GM10266 (cell line): ENCODE data around the gene GSDME.

ENCODE experiments used
- DNase-seq: peaks from one replicate; pipeline ENCODE4 v3.0.0; 2012; ENCODE audit errors: extremely low spot score
- TF ChIP-seq, protein P1 (sequence below): IDR thresholded peaks from 2 replicates; pipeline ENCODE4 v1.5.1; 2012; ENCODE audit warnings: mild to moderate bottlenecking, low read depth; ENCODE audit not compliant: control insufficient read depth, insufficient read depth; ENCODE audit errors: missing control alignments

GSDME gene

DNA sequence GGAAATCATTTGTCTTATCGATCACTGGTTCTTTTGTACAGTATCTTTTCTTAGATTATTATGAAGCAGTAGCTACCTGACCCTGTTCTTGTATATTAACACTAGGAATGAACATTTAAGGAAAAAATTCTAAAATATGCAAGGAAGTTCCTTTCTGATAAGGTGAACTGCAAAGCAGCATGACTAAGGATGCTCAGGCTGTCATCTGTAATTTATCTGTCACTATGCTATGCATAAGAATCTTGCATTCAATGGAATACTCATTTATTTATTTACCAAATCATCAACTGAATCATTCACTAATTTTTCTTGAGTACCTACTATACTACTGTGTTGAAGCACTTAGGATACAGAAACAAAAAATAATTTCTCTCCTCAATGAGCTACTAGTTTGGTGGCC lies 5.8 kb downstream of the GSDME start:
- DNase-seq, result no peak
- TF ChIP-seq, protein P1, sequence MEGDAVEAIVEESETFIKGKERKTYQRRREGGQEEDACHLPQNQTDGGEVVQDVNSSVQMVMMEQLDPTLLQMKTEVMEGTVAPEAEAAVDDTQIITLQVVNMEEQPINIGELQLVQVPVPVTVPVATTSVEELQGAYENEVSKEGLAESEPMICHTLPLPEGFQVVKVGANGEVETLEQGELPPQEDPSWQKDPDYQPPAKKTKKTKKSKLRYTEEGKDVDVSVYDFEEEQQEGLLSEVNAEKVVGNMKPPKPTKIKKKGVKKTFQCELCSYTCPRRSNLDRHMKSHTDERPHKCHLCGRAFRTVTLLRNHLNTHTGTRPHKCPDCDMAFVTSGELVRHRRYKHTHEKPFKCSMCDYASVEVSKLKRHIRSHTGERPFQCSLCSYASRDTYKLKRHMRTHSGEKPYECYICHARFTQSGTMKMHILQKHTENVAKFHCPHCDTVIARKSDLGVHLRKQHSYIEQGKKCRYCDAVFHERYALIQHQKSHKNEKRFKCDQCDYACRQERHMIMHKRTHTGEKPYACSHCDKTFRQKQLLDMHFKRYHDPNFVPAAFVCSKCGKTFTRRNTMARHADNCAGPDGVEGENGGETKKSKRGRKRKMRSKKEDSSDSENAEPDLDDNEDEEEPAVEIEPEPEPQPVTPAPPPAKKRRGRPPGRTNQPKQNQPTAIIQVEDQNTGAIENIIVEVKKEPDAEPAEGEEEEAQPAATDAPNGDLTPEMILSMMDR, result no peak

- no peak for DNase-seq
- TF ChIP-seq, protein P1, result no peak
Observed at GRCh38 chr7:24750441-24751055, 6.7 kb downstream of the GSDME start.

DNA sequence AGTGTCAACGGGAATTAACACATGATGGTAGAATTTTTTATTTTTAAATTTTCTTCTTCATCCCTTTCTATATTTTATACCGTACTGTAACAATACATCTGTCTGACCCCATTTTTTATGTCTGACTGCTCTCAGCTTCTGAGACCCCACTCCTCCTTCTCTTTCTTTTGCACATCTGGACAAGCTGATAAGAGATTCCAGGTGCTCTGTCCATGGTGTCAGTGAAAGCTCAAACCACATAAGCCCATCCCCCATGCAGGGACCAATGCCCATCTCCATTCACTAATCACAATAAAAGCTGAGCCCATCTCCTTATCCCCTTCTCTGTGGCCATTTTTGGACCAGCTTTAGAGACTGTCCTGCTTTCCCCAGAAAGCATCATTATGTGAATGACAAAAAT lies 8.7 kb downstream of the GSDME start:
- TF ChIP-seq, protein P1, result no peak
- no peak for DNase-seq

GRCh38 chr7:24745355-24745754 lies 11.9 kb downstream of the GSDME start:
- TF ChIP-seq, protein P1, result no peak
- DNase-seq, result no peak

DNA sequence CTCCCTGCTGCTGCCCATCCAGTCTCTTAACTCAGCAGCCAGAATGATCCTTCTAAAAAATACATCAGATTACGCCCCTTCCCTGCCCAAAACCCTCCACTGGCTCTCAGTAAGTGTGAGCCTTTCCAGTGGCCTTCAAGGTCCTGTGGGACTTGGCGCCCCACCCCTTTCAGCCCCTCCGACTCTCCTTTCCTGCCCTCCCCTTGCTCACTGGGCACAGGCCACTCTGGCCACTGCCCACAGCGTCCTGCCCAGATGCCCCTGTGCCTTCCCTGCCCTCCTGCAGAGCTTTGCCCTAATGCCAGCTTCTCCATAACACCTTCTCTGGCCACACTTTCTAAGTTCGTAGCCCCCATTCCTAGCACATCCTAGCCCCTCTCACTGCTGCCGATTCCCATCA lies 13.8 kb downstream of the GSDME start:
- TF ChIP-seq, protein P1, result no peak
- no peak for DNase-seq

- TF ChIP-seq, protein P1, result no peak
Observed at GRCh38 chr7:24742506-24743162, 14.6 kb downstream of the GSDME start.

More at GRCh38 chr7:24742506-24743162, 14.6 kb downstream of the GSDME start:
- DNase-seq, result no peak
